Left colon (tissue), 2 donors: Measurements from ENCODE around the gene COL11A1. TPM values are rescaled to one million over a fixed set of nuclear protein-coding genes. Genes with fewer than 3 reads are reported as not detected.
"Not testable (repeated sequence)": the region's sequence is repeated elsewhere in the genome, so short reads cannot be mapped to it uniquely, and the experiment has no call there.

Source experiments
- ATAC-seq: fragments of 200-7000 bp; cut with Tn5 transposase; one replicate; pipeline ENCODE4 v1.9.1; 2020; ENCODE audit warnings: mild to moderate bottlenecking, moderate library complexity
- DNase-seq, 2 donors: peaks; one replicate each; pipeline ENCODE4 v3.0.0-alpha.2; 2020
- intact Hi-C, 2 donors: fragments of 100-400 bp; cut with DNase I in 1 of 2; cut with micrococcal nuclease in 1 of 2; formaldehyde crosslinking; loops; one replicate each; pipeline versions ENCODE4 v1.11.2 to v1.14.0; 2022; cut with DNase I, micrococcal nuclease
- long read RNA-seq: library from polyadenylated mRNA; unstranded; transcript quantifications from one replicate; pipeline ENCODE4 v2.0.0, GENCODE V29; 2021
- total RNA-seq, 2 donors: library from RNA; stranded (reverse); fragmentation: NEBNext Ultra II Directional; extraction: Animal tissue kit (Norgen Biotek cat#: 25700); gene quantifications; one replicate each; pipeline ENCODE4 v1.2.1, GENCODE V29; 2021
- donor health status: DM: no; HTN: no; CAD: no.
- donor health status: DM: yes; HTN: yes; CAD: no.

Gene COL11A1
- total RNA-seq: under 1 TPM; 0.34 TPM
- long read RNA-seq: 0 reads

- DNase-seq (peak in 1 of 2 donors; percentile 22), ATAC-seq (no peak)
- intact Hi-C loops: no loop called here
Measured at GRCh38 chr1:103108376-103109150, at the start of gene COL11A1. COL11A1 (minus strand) TSS chr1:103108522; CDS start chr1:103108178, 344 bp downstream.

GRCh38 chr1:103156966-103157365, 48.6 kb upstream of the COL11A1 start:
- intact Hi-C loops: no loop called here
- DNase-seq: no peak
- no peak for ATAC-seq

GRCh38 chr1:103146166-103146565, 37.8 kb upstream of the COL11A1 start:
- ATAC-seq: no peak
- intact Hi-C loops: no loop called here
- DNase-seq: no peak

GRCh38 chr1:103145449-103145848, 37.1 kb upstream of the COL11A1 start:
- DNase-seq (no peak), ATAC-seq (no peak)
- intact Hi-C loops: no loop called here

GRCh38 chr1:103144681-103145080, 36.4 kb upstream of the COL11A1 start:
- intact Hi-C loops: no loop called here
- no peak for ATAC-seq
- DNase-seq: no peak

- intact Hi-C loops: no loop called here
- DNase-seq (no peak), ATAC-seq (no peak)
Measured at GRCh38 chr1:103142461-103142860, 34.1 kb upstream of the COL11A1 start.

GRCh38 chr1:103129796-103130195, 21.5 kb upstream of the COL11A1 start:
- no peak for DNase-seq
- no peak for ATAC-seq
- intact Hi-C loops: no loop called here

GRCh38 chr1:103129255-103129654, 20.9 kb upstream of the COL11A1 start:
- intact Hi-C loops: no loop called here
- ATAC-seq: no peak
- no peak for DNase-seq

- DNase-seq, ATAC-seq, intact Hi-C loops: not testable (repeated sequence)
Measured at GRCh38 chr1:103128256-103128655, 19.9 kb upstream of the COL11A1 start.

- DNase-seq (no peak), ATAC-seq (no peak)
- intact Hi-C loops: no loop called here
Measured at GRCh38 chr1:103125219-103125618, 16.9 kb upstream of the COL11A1 start.

- ATAC-seq: no peak
- intact Hi-C loops: no loop called here
- DNase-seq: no peak
Measured at GRCh38 chr1:103122983-103123720, 14.8 kb upstream of the COL11A1 start.

- intact Hi-C loops: no loop called here
- ATAC-seq (no peak), DNase-seq (no peak)
Measured at GRCh38 chr1:103120981-103121380, 12.7 kb upstream of the COL11A1 start.

- ATAC-seq (no peak), DNase-seq (no peak)
- intact Hi-C loops: no loop called here
Measured at GRCh38 chr1:103112546-103112945, 4.2 kb upstream of the COL11A1 start.

GRCh38 chr1:103111926-103112325, 3.6 kb upstream of the COL11A1 start:
- ATAC-seq: no peak
- DNase-seq: no peak
- intact Hi-C loops: no loop called here

GRCh38 chr1:103110701-103111100, 2.4 kb upstream of the COL11A1 start:
- DNase-seq: no peak
- no peak for ATAC-seq
- intact Hi-C loops: no loop called here

- ATAC-seq (no peak), DNase-seq (no peak)
- intact Hi-C loops: no loop called here
Measured at GRCh38 chr1:103109311-103109920, 1.1 kb upstream of the COL11A1 start.

- intact Hi-C loops: no loop called here
- no peak for ATAC-seq
- DNase-seq: no peak
Measured at GRCh38 chr1:103107741-103108375, 464 bp downstream of the COL11A1 start.

GRCh38 chr1:103106426-103107341, 1.6 kb downstream of the COL11A1 start:
- DNase-seq (peak in 1 of 2 donors; percentile 19), ATAC-seq (peak; percentile 48)
- intact Hi-C loops: no loop called here
